ENCODE data around the gene ADO. TPM values are rescaled to one million over a fixed set of nuclear protein-coding genes. Genes with fewer than 3 reads are reported as not detected.

Gene ADO
- total RNA-seq, 5 donors from 2014 or later (not counting 1 experiment from before 2014, with no cell fraction given): 10.5 to 17.5 (median 15.6) TPM

- 67% methylated on average over 1 of the region's 3 CpGs for WGBS (ENCODE audit: insufficient coverage)
- DNase-seq: no peak
Measured at GRCh38 chr10:62761115-62761514, 43.4 kb upstream of the ADO start.

GRCh38 chr10:62763155-62763554 lies 41.4 kb upstream of the ADO start:
- no peaks in the 10 kb centered on the region for H3K27me3 ChIP-seq (replicated peaks in 1 of 2; ENCODE audit: control insufficient read depth in 2 of 2, extremely low read depth in 1 of 2, insufficient read depth in 2 of 2, low read length in 1 of 2)
- no peaks in the 10 kb centered on the region for H3K36me3 ChIP-seq (ENCODE audit: control insufficient read depth in 2 of 2, extremely low read depth in 1 of 2, insufficient read depth in 1 of 2, low read length in 1 of 2)
- no peak overlapping the region for H3K4me3 Mint-ChIP-seq
- no peak overlapping the region for H3K27ac Mint-ChIP-seq
- 100% methylated on average over 3 of the region's 4 CpGs for WGBS (ENCODE audit: insufficient coverage)
- ChIA-PET CTCF (interaction anchor here in 1 of 2 donors (0.6 kb wide), 1 partner anchor 22 kb away, joined by 8 read pairs; no protein-coding TSS in a partner anchor), POLR2A (no interaction called here)
- H3K4me1 Mint-ChIP-seq: peaks cover 10 to 18% (median 13%) of the 10 kb centered on the region in 3 donors
- no peaks in the 10 kb centered on the region for H3K36me3 Mint-ChIP-seq
- H3K4me1 ChIP-seq (ENCODE audit: control insufficient read depth in 1 of 2, extremely low read depth in 1 of 2, insufficient read depth in 2 of 2, low read length in 2 of 2): peaks cover 0 to 5% of the 10 kb centered on the region in 2 experiments
- DNase-seq (no peak), ATAC-seq (replicated peaks in 1 of 4) (no peak)
- H3K4me3 ChIP-seq (ENCODE audit: control insufficient read depth in 1 of 2, extremely low read depth in 1 of 2, low read length in 1 of 2): no peak overlapping the region
- no peaks in the 10 kb centered on the region for H3K27me3 Mint-ChIP-seq
- H3K9me3 Mint-ChIP-seq: no peaks in the 10 kb centered on the region
- H3K9me3 ChIP-seq: no peaks in the 10 kb centered on the region
- H3K27ac ChIP-seq (ENCODE audit: low read length): no peak overlapping the region

More at GRCh38 chr10:62761115-62761514, 43.4 kb upstream of the ADO start:
- H3K27ac ChIP-seq (ENCODE audit: low read length): no peak overlapping the region
- no peaks in the 10 kb centered on the region for H3K27me3 ChIP-seq (replicated peaks in 1 of 2; ENCODE audit: control insufficient read depth in 2 of 2, extremely low read depth in 1 of 2, insufficient read depth in 2 of 2, low read length in 1 of 2)
- ATAC-seq (replicated peaks in 1 of 4): peak in 2 of 4 experiments; percentile 36 to 62
- no peaks in the 10 kb centered on the region for H3K36me3 Mint-ChIP-seq
- POLR2A ChIA-PET: interaction anchor here in 1 of 2 donors (0.5 to 0.6 kb wide), 2 partner anchors 237 to 544 kb away, joined by 3 to 4 read pairs; no protein-coding TSS in a partner anchor
- H3K27me3 Mint-ChIP-seq: no peaks in the 10 kb centered on the region
- H3K9me3 ChIP-seq: no peaks in the 10 kb centered on the region
- no peak overlapping the region for H3K4me3 Mint-ChIP-seq
- no peak overlapping the region for H3K27ac Mint-ChIP-seq
- H3K4me3 ChIP-seq (ENCODE audit: control insufficient read depth in 1 of 2, extremely low read depth in 1 of 2, low read length in 1 of 2): no peak overlapping the region
- no peaks in the 10 kb centered on the region for H3K36me3 ChIP-seq (ENCODE audit: control insufficient read depth in 2 of 2, extremely low read depth in 1 of 2, insufficient read depth in 1 of 2, low read length in 1 of 2)
- peaks cover 14 to 25% (median 21%) of the 10 kb centered on the region in 3 donors for H3K4me1 Mint-ChIP-seq
- H3K9me3 Mint-ChIP-seq: no peaks in the 10 kb centered on the region
- peaks cover 2 to 13% of the 10 kb centered on the region in 2 experiments for H3K4me1 ChIP-seq (ENCODE audit: control insufficient read depth in 1 of 2, extremely low read depth in 1 of 2, insufficient read depth in 2 of 2, low read length in 2 of 2)
- CTCF ChIA-PET: interaction anchor here (0.6 to 0.7 kb wide), 3 partner anchors 22 to 1009 kb away, joined by 3 to 4 read pairs (median 3); no protein-coding TSS in a partner anchor

GRCh38 chr10:62764011-62764410 lies 40.5 kb upstream of the ADO start:
- ChIA-PET POLR2A (interaction anchor here in 1 of 2 donors (0.7 kb wide), 1 partner anchor 516 kb away, joined by 4 read pairs; no protein-coding TSS in a partner anchor), CTCF (no interaction called here)
- H3K4me1 Mint-ChIP-seq: peaks cover 10 to 18% (median 13%) of the 10 kb centered on the region in 3 donors
- no peaks in the 10 kb centered on the region for H3K9me3 Mint-ChIP-seq
- no peaks in the 10 kb centered on the region for H3K36me3 Mint-ChIP-seq
- Histone ChIP-seq H3K27me3 (replicated peaks in 1 of 2; ENCODE audit: control insufficient read depth in 2 of 2, extremely low read depth in 1 of 2, insufficient read depth in 2 of 2, low read length in 1 of 2) (no peaks in the 10 kb centered on the region), H3K4me1 (ENCODE audit: control insufficient read depth in 1 of 2, extremely low read depth in 1 of 2, insufficient read depth in 2 of 2, low read length in 2 of 2) (peaks cover 0 to 5% of the 10 kb centered on the region in 2 experiments), H3K9me3 (no peaks in the 10 kb centered on the region), H3K4me3 (ENCODE audit: control insufficient read depth in 1 of 2, extremely low read depth in 1 of 2, low read length in 1 of 2) (no peak overlapping the region), H3K27ac (ENCODE audit: low read length) (no peak overlapping the region), H3K36me3 (ENCODE audit: control insufficient read depth in 2 of 2, extremely low read depth in 1 of 2, insufficient read depth in 1 of 2, low read length in 1 of 2) (no peaks in the 10 kb centered on the region)
- WGBS (ENCODE audit: insufficient coverage): 100% methylated on average over 2 of the region's 4 CpGs
- H3K27ac Mint-ChIP-seq: no peak overlapping the region
- H3K27me3 Mint-ChIP-seq: no peaks in the 10 kb centered on the region
- ATAC-seq (replicated peaks in 1 of 4) (no peak), DNase-seq (no peak)
- H3K4me3 Mint-ChIP-seq: no peak overlapping the region

- Mint-ChIP-seq H3K27me3 (no peaks in the 10 kb centered on the region), H3K4me1 (peaks cover 10 to 18% (median 13%) of the 10 kb centered on the region in 3 donors), H3K9me3 (no peaks in the 10 kb centered on the region), H3K4me3 (no peak overlapping the region), H3K36me3 (no peaks in the 10 kb centered on the region), H3K27ac (no peak overlapping the region)
- DNase-seq: peak in 1 of 35 experiments; percentile 2
- Histone ChIP-seq H3K27ac (ENCODE audit: low read length) (no peak overlapping the region), H3K9me3 (no peaks in the 10 kb centered on the region), H3K27me3 (replicated peaks in 1 of 2; ENCODE audit: control insufficient read depth in 2 of 2, extremely low read depth in 1 of 2, insufficient read depth in 2 of 2, low read length in 1 of 2) (no peaks in the 10 kb centered on the region), H3K36me3 (ENCODE audit: control insufficient read depth in 2 of 2, extremely low read depth in 1 of 2, insufficient read depth in 1 of 2, low read length in 1 of 2) (no peaks in the 10 kb centered on the region), H3K4me3 (ENCODE audit: control insufficient read depth in 1 of 2, extremely low read depth in 1 of 2, low read length in 1 of 2) (no peak overlapping the region), H3K4me1 (ENCODE audit: control insufficient read depth in 1 of 2, extremely low read depth in 1 of 2, insufficient read depth in 2 of 2, low read length in 2 of 2) (peaks cover 0 to 5% of the 10 kb centered on the region in 2 experiments)
- ATAC-seq (replicated peaks in 1 of 4): peak in 3 of 4 experiments; percentile 42 to 56 (median 43)
- ChIA-PET POLR2A (interaction anchor here in 1 of 2 donors (0.6 kb wide), 1 partner anchor 45 kb away, joined by 6 read pairs; no protein-coding TSS in a partner anchor), CTCF (no interaction called here)
- no CpG with 5 or more reads among the region's 2 CpGs for WGBS (ENCODE audit: insufficient coverage)
Measured at GRCh38 chr10:62765726-62766125, 38.8 kb upstream of the ADO start.

GRCh38 chr10:62766386-62766785 lies 38.1 kb upstream of the ADO start:
- Mint-ChIP-seq H3K4me3 (no peak overlapping the region), H3K27ac (no peak overlapping the region), H3K9me3 (no peaks in the 10 kb centered on the region), H3K36me3 (no peaks in the 10 kb centered on the region), H3K27me3 (no peaks in the 10 kb centered on the region), H3K4me1 (peaks cover 9 to 14% (median 10%) of the 10 kb centered on the region in 3 donors)
- ChIA-PET CTCF (no interaction called here), POLR2A (no interaction called here)
- H3K9me3 ChIP-seq: no peaks in the 10 kb centered on the region
- no peaks in the 10 kb centered on the region for H3K27me3 ChIP-seq (replicated peaks in 1 of 2; ENCODE audit: control insufficient read depth in 2 of 2, extremely low read depth in 1 of 2, insufficient read depth in 2 of 2, low read length in 1 of 2)
- H3K27ac ChIP-seq (ENCODE audit: low read length): no peak overlapping the region
- no peak for ATAC-seq (replicated peaks in 1 of 4)
- no peak for DNase-seq
- whole genome bisulfite sequencing (ENCODE audit: insufficient coverage): 100% methylated on average over 1 of the region's 3 CpGs
- no peak overlapping the region for H3K4me3 ChIP-seq (ENCODE audit: control insufficient read depth in 1 of 2, extremely low read depth in 1 of 2, low read length in 1 of 2)
- peaks cover 0 to 5% of the 10 kb centered on the region in 2 experiments for H3K4me1 ChIP-seq (ENCODE audit: control insufficient read depth in 1 of 2, extremely low read depth in 1 of 2, insufficient read depth in 2 of 2, low read length in 2 of 2)
- no peaks in the 10 kb centered on the region for H3K36me3 ChIP-seq (ENCODE audit: control insufficient read depth in 2 of 2, extremely low read depth in 1 of 2, insufficient read depth in 1 of 2, low read length in 1 of 2)

- H3K9me3 ChIP-seq: no peaks in the 10 kb centered on the region
- H3K4me1 ChIP-seq (ENCODE audit: control insufficient read depth in 1 of 2, extremely low read depth in 1 of 2, insufficient read depth in 2 of 2, low read length in 2 of 2): peaks cover 0 to 5% of the 10 kb centered on the region in 2 experiments
- WGBS (ENCODE audit: insufficient coverage): no CpG with 5 or more reads among the region's 1 CpG
- ATAC-seq (replicated peaks in 1 of 4) (no peak), DNase-seq (no peak)
- no peak overlapping the region for H3K4me3 Mint-ChIP-seq
- H3K36me3 ChIP-seq (ENCODE audit: control insufficient read depth in 2 of 2, extremely low read depth in 1 of 2, insufficient read depth in 1 of 2, low read length in 1 of 2): no peaks in the 10 kb centered on the region
- POLR2A ChIA-PET: interaction anchor here in 1 of 2 donors (0.5 kb wide), 1 partner anchor 866 kb away, joined by 6 read pairs; no protein-coding TSS in a partner anchor
- peaks cover 9 to 11% (median 10%) of the 10 kb centered on the region in 3 donors for H3K4me1 Mint-ChIP-seq
- no peaks in the 10 kb centered on the region for H3K9me3 Mint-ChIP-seq
- H3K27me3 ChIP-seq (replicated peaks in 1 of 2; ENCODE audit: control insufficient read depth in 2 of 2, extremely low read depth in 1 of 2, insufficient read depth in 2 of 2, low read length in 1 of 2): no peaks in the 10 kb centered on the region
- H3K36me3 Mint-ChIP-seq: no peaks in the 10 kb centered on the region
- CTCF ChIA-PET: interaction anchor here in 1 of 2 donors (0.6 to 1.5 kb wide), 2 partner anchors 10 to 514 kb away, joined by 3 read pairs; no protein-coding TSS in a partner anchor
- H3K4me3 ChIP-seq (ENCODE audit: control insufficient read depth in 1 of 2, extremely low read depth in 1 of 2, low read length in 1 of 2): no peak overlapping the region
- no peak overlapping the region for H3K27ac ChIP-seq (ENCODE audit: low read length)
- no peak overlapping the region for H3K27ac Mint-ChIP-seq
- H3K27me3 Mint-ChIP-seq: peaks cover 0 to 5% of the 10 kb centered on the region in 2 donors
Measured at GRCh38 chr10:62769574-62770242, 34.8 kb upstream of the ADO start.
